B cell (primary cell): ENCODE results near the gene ZNF839. TPM values are rescaled to one million over a fixed set of nuclear protein-coding genes. Genes with fewer than 3 reads are reported as not detected.

Experiments used
- ATAC-seq: fragments of 200-7000 bp; cut with Tn5 transposase; one replicate; pipeline ENCODE4 v1.10.0; 2021; ENCODE audit warnings: low read depth, mild to moderate bottlenecking, moderate number of reproducible peaks, moderate library complexity
- CTCF ChIA-PET: fragments of 350-600 bp; sonication (Branson Sonifier 250); formaldehyde crosslinking; loops from one replicate; lab custom pipeline; 2021; ENCODE audit warnings: antibody characterized with exemption, inconsistent platforms; lab: Charles Lee
- POLR2A ChIA-PET: fragments of 350-600 bp; sonication (Branson Sonifier 250); formaldehyde crosslinking; loops from one replicate; lab custom pipeline; 2021; ENCODE audit warnings: antibody characterized with exemption; lab: Charles Lee
- DNase-seq: peaks from one replicate; pipeline ENCODE4 v3.0.0; 2013
- H2AFZ ChIP-seq: 2 replicates; pipeline ENCODE4 v1.6.1; 2012; ENCODE audit warnings: mild to moderate bottlenecking, low read depth, low read length; ENCODE audit not compliant: insufficient read depth, poor library complexity, severe bottlenecking
- H3K27ac ChIP-seq, 2 donors: 1 replicate in 1 of 2; 2 replicates in 1 of 2; pipeline ENCODE4 v1.5.1; 2012 to 2013; ENCODE audit warnings: low read length in 2 of 2, mild to moderate bottlenecking in 2 of 2, moderate library complexity in 1 of 2
- H3K27me3 ChIP-seq, 4 experiments: fragments of 200-600 bp in 1 of 4; sonication (generic) in 1 of 4; replicated peaks in 1 of 4; 1 replicate in 2 of 4; 2 replicates in 2 of 4; pipeline versions ENCODE4 v1.6.1 to v1.7.0; 2013 to 2016; ENCODE audit warnings: low read length in 3 of 4, mild to moderate bottlenecking in 2 of 4, mixed read lengths in 1 of 4, moderate library complexity in 1 of 4; ENCODE audit not compliant: insufficient read depth in 4 of 4, control insufficient read depth in 3 of 4; ENCODE audit errors: control extremely low read depth in 1 of 4
- H3K36me3 ChIP-seq, 2 experiments: replicated peaks in 1 of 2; 1 replicate in 1 of 2; 2 replicates in 1 of 2; pipeline versions ENCODE4 v1.6.1 to v1.7.1; 2013; ENCODE audit warnings: low read length in 1 of 2; ENCODE audit not compliant: insufficient read depth in 2 of 2, control insufficient read depth in 1 of 2; ENCODE audit errors: control extremely low read depth in 1 of 2, extremely low read depth in 1 of 2
- H3K4me1 ChIP-seq, 2 donors: fragments of 200-600 bp in 1 of 2; sonication (generic) in 1 of 2; 1 replicate in 1 of 2; 2 replicates in 1 of 2; pipeline versions ENCODE4 v1.5.1 to v1.6.1; 2013 to 2017; ENCODE audit warnings: low read length in 2 of 2; ENCODE audit not compliant: control insufficient read depth in 2 of 2, insufficient read depth in 2 of 2
- H3K4me2 ChIP-seq: replicated peaks from 2 replicates; pipeline ENCODE3; 2012; ENCODE audit warnings: mild to moderate bottlenecking, low read depth, low read length; ENCODE audit not compliant: poor library complexity, severe bottlenecking
- H3K4me3 ChIP-seq, 5 experiments: fragments of 200-600 bp in 1 of 5; sonication (generic) in 1 of 5; 1 replicate in 3 of 5; 2 replicates in 2 of 5; pipeline versions ENCODE4 v1.5.1 to v1.7.0; 2011 to 2016; ENCODE audit warnings: low read length in 4 of 5, mild to moderate bottlenecking in 4 of 5, low read depth in 2 of 5, control low read depth in 1 of 5, moderate library complexity in 1 of 5; ENCODE audit not compliant: insufficient read depth in 1 of 5; ENCODE audit errors: control extremely low read depth in 1 of 5, extremely low read depth in 1 of 5
- H3K79me2 ChIP-seq: fragments of 200-600 bp; sonication (generic); one replicate; pipeline ENCODE4 v1.6.0; 2016; ENCODE audit warnings: low read length; ENCODE audit not compliant: control insufficient read depth, insufficient read depth
- H3K9ac ChIP-seq: fragments of 200-600 bp; sonication (generic); 2 replicates; pipeline ENCODE4 v1.6.1; 2017; ENCODE audit warnings: mild to moderate bottlenecking, low read length, moderate library complexity
- H3K9me3 ChIP-seq, 3 donors: one replicate each; pipeline versions ENCODE4 v1.6.1 to v1.7.1; 2013; ENCODE audit warnings: low read length in 2 of 3; ENCODE audit not compliant: control insufficient read depth in 2 of 3, insufficient read depth in 1 of 3; ENCODE audit errors: control extremely low read depth in 1 of 3
- H4K20me1 ChIP-seq: 2 replicates; pipeline ENCODE4 v1.6.0; 2012; ENCODE audit warnings: mild to moderate bottlenecking, low read length; ENCODE audit not compliant: insufficient read depth, control insufficient read depth, poor library complexity, severe bottlenecking
- H3K27ac Mint-ChIP-seq: one replicate; pipeline ENCODE4 v1.8.0; 2021; ENCODE audit warnings: mixed read lengths
- H3K27me3 Mint-ChIP-seq: one replicate; pipeline ENCODE4 v1.8.0; 2021; ENCODE audit warnings: mixed read lengths
- H3K4me1 Mint-ChIP-seq: one replicate; pipeline ENCODE4 v1.8.0; 2021; ENCODE audit warnings: mixed read lengths
- H3K4me3 Mint-ChIP-seq: one replicate; pipeline ENCODE4 v1.8.0; 2021; ENCODE audit warnings: mixed read lengths
- H3K9me3 Mint-ChIP-seq: one replicate; pipeline ENCODE4 v1.8.0; 2022; ENCODE audit warnings: mixed read lengths; ENCODE audit not compliant: insufficient read depth
- CTCF ChIP-seq: fragments of 200-600 bp; IDR thresholded peaks from one replicate; pipeline ENCODE4 v1.8.0; 2022; ENCODE audit warnings: antibody characterized with exemption, mild to moderate bottlenecking
- EZH2 ChIP-seq: IDR thresholded peaks from 2 replicates; pipeline ENCODE4 v1.6.1; 2012; ENCODE audit warnings: borderline replicate concordance, low read depth, mild to moderate bottlenecking, moderate library complexity, low read length; ENCODE audit not compliant: insufficient read depth, poor library complexity, severe bottlenecking
- WGBS: methylation state at CpG from one replicate; pipeline ENCODE4 v1.1.5; 2013; ENCODE audit warnings: missing lambda C conversion rate; ENCODE audit not compliant: insufficient coverage; 5-methylcytosine and 5-hydroxymethylcytosine counted together
- intact Hi-C: fragments of 100-400 bp; cut with micrococcal nuclease; formaldehyde crosslinking; loops from one replicate; pipeline ENCODE4 v1.10.0; 2022
- polyA plus RNA-seq: library from polyadenylated mRNA; depleted of rRNA; stranded (reverse); fragments of >200 nt; gene quantifications from 2 replicates; pipeline ENCODE4 v1.2.3, GENCODE V29; 2012
- total RNA-seq, 2 donors: library from RNA; stranded (reverse); fragments of 120-200 nt in 1 of 2; gene quantifications; 1 replicate in 1 of 2; 2 replicates in 1 of 2; pipeline versions ENCODE4 v1.2.3 to v1.2.4, GENCODE V29; 2013 to 2022

The ZNF839 gene
- total and polyA plus RNA-seq, 2 donors (not counting 1 experiment from before 2014, with no cell fraction given), result 22.8 to 28.8 TPM

DNA sequence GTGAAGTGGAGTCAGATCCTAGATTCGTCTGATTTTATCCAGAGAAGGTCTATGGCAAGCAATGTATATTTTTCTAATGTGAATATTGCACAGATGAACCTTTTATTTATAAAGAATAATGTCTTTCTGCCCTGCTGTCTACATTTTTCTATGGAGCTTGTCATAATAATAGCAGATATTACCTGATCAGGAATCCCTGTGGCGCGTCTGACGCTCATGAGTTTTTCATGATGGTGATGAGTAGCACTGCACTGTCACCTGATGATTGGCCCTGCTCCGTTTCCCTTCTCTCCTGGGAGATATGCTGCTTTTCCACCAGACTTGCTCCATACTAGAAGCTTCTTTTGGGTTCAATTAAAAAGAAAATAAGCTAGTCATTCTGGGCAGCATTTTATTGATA is 22.7 kb downstream of the ZNF839 start:
- TF ChIP-seq EZH2 (no peak), CTCF (no peak)
- H3K9me3 Mint-ChIP-seq, result no peaks in the 10 kb centered on the region
- no peak overlapping the region for H3K27ac Mint-ChIP-seq
- no peaks in the 10 kb centered on the region for H3K79me2 ChIP-seq
- no peak overlapping the region for H3K4me2 ChIP-seq
- no peak overlapping the region for H3K4me3 ChIP-seq
- ChIA-PET CTCF (no interaction called here), POLR2A (no interaction called here)
- H3K4me1 Mint-ChIP-seq, result no peaks in the 10 kb centered on the region
- no peak overlapping the region for H3K27ac ChIP-seq
- H2AFZ ChIP-seq, result no peak overlapping the region
- no peak for DNase-seq
- no peaks in the 10 kb centered on the region for H3K27me3 ChIP-seq
- WGBS, result no CpG with 5 or more reads among the region's 5 CpGs
- no peak for ATAC-seq
- no peak overlapping the region for H3K4me3 Mint-ChIP-seq
- no peak overlapping the region for H3K9ac ChIP-seq
- no peaks in the 10 kb centered on the region for H4K20me1 ChIP-seq
- intact Hi-C loops, result no loop called here
- no peaks in the 10 kb centered on the region for H3K4me1 ChIP-seq
- no peaks in the 10 kb centered on the region for H3K27me3 Mint-ChIP-seq
- H3K36me3 ChIP-seq, result peaks cover 14 to 60% of the 10 kb centered on the region in 2 experiments
- no peaks in the 10 kb centered on the region for H3K9me3 ChIP-seq

- Histone ChIP-seq H3K36me3 (peaks cover 10 to 58% of the 10 kb centered on the region in 2 experiments), H3K9ac (no peak overlapping the region), H3K4me3 (no peak overlapping the region), H3K79me2 (no peaks in the 10 kb centered on the region), H3K9me3 (no peaks in the 10 kb centered on the region), H3K4me2 (no peak overlapping the region), H3K27me3 (no peaks in the 10 kb centered on the region), H4K20me1 (no peaks in the 10 kb centered on the region), H2AFZ (no peak overlapping the region), H3K4me1 (no peaks in the 10 kb centered on the region), H3K27ac (no peak overlapping the region)
- POLR2A ChIA-PET, result no interaction called here
- ATAC-seq (no peak), DNase-seq (no peak)
- intact Hi-C loops, result no loop called here
- Mint-ChIP-seq H3K27ac (no peak overlapping the region), H3K27me3 (no peaks in the 10 kb centered on the region), H3K4me1 (no peaks in the 10 kb centered on the region), H3K4me3 (no peak overlapping the region), H3K9me3 (no peaks in the 10 kb centered on the region)
- TF ChIP-seq CTCF (no peak), EZH2 (no peak)
- CTCF ChIA-PET, result interaction anchor here (0.5 kb wide), 1 partner anchor 1970 kb away, joined by 3 read pairs; no protein-coding TSS in a partner anchor
- 92% methylated on average over 2 of the region's 7 CpGs for WGBS
Observed at GRCh38 chr14:102344084-102344483, 24.5 kb downstream of the ZNF839 start.
